Stimulated activated CD4-positive, alpha-beta T cell treated with anti-CD3 and anti-CD28 coated beads, Interleukin-15, amount 100 ng/mL, for 24 hours (primary cell): ENCODE results near the gene NAPG.
"Not testable (repeated sequence)": the region's sequence is repeated elsewhere in the genome, so short reads cannot be mapped to it uniquely, and the experiment has no call there.

ENCODE experiments used
- DNase-seq: peaks from one replicate; pipeline ENCODE4 v3.0.0-alpha.2; 2020

The NAPG gene

DNA sequence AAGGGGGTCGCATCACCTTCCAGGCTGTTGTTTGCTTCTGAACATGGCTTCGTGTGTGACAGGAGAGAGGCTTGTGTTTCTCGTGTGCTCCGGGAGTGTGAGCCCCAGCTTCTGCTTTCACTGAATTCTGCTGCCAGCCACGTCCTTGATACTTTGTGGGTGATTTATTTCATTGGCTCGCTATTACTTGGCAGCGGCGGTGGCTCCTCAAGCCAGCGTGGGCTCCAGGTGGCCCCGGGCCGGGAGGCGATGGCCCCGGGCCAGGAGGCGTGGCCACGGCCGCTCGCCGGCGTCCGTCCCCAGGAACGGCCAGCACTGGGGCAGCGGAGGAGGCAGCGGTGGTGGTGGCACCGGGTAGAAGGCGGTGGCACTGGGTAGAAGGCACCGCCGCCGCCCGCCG is 63.1 kb downstream of the NAPG start:
- no peak for DNase-seq

DNA sequence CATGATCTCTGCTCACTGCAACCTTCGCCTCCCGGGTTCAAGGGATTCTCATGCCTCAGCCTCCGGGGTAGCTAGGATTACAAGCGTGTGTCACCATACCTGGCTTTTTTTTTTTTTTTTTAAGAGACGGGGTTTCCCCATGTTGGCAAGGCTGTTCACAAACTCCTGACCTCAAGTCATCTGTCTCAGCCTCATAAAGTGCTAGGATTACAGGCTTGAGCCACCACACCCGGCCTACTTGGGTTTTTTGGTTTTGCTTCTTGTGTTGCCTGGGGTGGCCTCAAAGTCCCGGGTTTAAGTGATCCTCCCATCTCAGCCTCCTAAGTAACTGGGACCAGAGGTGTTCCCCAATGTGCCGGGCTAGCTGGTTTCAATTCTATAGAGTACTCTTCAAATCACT is 64.6 kb downstream of the NAPG start:
- DNase-seq: no peak

DNA sequence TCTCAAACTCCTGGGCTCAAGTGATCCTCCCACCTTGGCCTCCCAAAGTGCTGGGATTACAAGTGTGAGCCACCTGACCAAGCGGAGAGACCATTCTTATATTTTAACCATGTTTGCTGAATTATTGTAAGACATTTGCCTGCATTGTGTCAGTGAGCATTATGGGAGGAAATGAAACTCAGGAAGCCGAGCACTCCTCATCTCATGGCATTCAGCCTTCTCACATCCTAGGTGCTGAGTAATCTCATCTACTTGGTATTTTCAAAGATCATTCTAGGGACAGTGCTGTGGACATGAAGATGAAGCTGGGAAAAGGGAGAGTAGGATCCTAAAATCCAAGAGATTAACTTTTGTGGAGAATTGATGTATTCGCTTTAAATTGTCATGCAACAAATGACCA is 66.1 kb downstream of the NAPG start:
- no peak for DNase-seq

DNA sequence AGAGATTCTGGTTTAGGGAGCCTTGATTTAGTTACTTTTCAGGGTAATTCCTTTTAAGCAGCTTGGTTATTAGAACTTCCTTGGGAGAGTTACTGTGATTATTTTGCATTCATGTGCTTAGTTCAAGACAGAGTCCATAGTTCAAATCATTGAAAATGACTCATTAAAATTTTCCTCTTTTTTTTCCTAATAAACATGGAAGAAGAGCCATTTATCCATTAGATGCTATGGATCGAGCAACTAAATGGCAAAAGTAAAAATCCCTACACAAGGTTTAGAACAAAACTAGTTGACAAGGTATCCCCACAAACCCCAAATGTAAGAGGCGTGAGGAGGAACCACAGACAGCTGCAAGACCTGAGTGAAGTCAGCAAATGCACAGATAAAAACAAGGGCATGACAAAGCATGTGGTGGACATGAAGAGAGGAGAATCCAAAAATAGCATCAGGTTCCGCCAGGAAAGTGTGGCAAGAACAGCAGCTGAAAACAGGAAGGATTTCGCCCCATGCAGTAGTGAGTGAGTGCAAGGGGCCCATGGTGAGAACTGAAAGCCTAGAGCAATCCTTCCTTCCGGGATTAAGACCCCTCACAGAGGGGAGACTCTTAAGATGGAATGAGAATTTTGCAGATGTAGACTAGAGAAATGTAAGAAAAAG is 67.7 kb downstream of the NAPG start:
- DNase-seq: not testable (repeated sequence)

DNA sequence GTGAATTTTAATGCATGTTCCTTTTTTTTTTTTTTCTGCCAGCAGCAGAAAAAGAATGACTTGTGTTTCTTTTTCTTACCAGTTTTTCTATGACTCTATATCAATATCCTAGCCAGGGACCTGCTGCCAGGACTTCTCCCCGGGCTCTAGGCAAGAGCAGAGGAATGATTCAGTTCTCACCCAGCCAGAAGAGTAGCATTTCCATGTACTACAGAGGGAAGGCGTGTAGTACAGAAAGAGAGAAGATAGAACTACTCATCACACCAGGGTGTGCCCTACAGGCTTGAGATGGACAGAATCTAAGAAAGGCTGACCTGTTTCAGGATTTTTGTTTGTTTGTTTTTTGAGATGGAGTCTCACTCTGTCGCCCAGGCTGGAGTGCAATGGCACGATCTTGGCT is 70.1 kb downstream of the NAPG start:
- DNase-seq: not testable (repeated sequence)

DNA sequence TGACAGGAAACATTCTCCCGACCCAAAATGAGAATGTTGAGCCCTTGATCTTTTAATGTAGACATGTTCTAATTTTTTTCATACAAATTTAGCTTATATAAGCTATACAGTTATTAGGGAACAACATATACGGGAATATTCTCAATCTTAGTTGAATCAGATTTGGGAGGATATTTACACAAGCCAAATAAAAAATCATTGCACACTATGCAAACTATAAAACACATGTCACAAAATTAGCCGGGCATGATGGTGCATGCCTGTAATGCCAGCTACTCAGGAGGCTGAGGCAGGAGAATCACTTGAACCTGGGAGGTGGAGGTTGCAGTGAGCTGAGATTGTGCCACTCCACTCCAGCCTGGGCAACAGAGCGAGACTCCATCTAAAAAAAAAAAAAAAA is 71.9 kb downstream of the NAPG start:
- not testable (repeated sequence) for DNase-seq

DNA sequence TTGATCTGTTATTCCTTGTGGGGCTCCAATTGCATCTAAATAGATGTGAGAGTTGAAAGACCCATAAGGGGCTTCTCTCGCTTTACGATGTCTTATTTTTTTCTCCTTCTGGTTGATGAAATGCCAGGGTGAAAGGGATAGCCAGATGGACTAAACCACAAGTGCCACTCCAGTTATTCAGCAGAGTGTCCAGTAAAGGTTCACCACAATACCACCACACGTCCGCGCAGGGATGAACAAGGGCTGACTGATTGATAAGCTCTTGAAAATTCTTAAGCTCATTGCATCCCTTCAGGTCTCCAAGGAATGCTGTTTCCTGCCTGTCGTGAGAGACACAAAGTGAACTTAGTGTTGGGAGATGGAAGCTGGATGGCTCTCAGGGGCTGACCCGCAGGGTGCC is 74.9 kb downstream of the NAPG start:
- DNase-seq: not testable (repeated sequence)
